Endodermal cell (in vitro differentiated cells): ENCODE data around the gene MBTPS1. TPM values are rescaled to one million over a fixed set of nuclear protein-coding genes. Genes with fewer than 3 reads are reported as not detected.
A peak's percentile ranks its signal among the peaks of the same experiment; 100 is the strongest.

Experiments
- DNase-seq: peaks from one replicate; pipeline ENCODE4 v3.0.0-alpha.2; 2017
- H3K27ac ChIP-seq: 2 replicates; pipeline ENCODE4 v1.5.1; 2013; ENCODE audit warnings: mild to moderate bottlenecking, low read depth, low read length, moderate library complexity
- H3K27me3 ChIP-seq: 2 replicates; pipeline ENCODE4 v1.6.1; 2013; ENCODE audit warnings: mild to moderate bottlenecking, low read length, moderate library complexity; ENCODE audit not compliant: insufficient read depth, control insufficient read depth, poor library complexity, severe bottlenecking
- H3K36me3 ChIP-seq: 2 replicates; pipeline ENCODE4 v1.7.0; 2013; ENCODE audit warnings: mild to moderate bottlenecking, low read length, moderate library complexity; ENCODE audit not compliant: control insufficient read depth, insufficient read depth
- H3K4me1 ChIP-seq: one replicate; pipeline ENCODE4 v1.7.0; 2013; ENCODE audit warnings: low read length; ENCODE audit not compliant: control insufficient read depth, insufficient read depth
- H3K4me3 ChIP-seq: 2 replicates; pipeline ENCODE4 v1.5.1; 2013; ENCODE audit warnings: mild to moderate bottlenecking, low read length, moderate library complexity
- H3K9ac ChIP-seq: 2 replicates; pipeline ENCODE4 v1.6.1; 2013; ENCODE audit warnings: mild to moderate bottlenecking, low read length, moderate library complexity; ENCODE audit not compliant: poor library complexity, severe bottlenecking; ENCODE audit errors: extremely low read depth
- H3K9me3 ChIP-seq: 2 replicates; pipeline ENCODE4 v1.6.1; 2013; ENCODE audit warnings: mild to moderate bottlenecking, low read length, moderate library complexity; ENCODE audit not compliant: control insufficient read depth
- H3K27ac Mint-ChIP-seq: 2 replicates; pipeline ENCODE4 v1.8.0; 2020; ENCODE audit warnings: mixed read lengths
- H3K27me3 Mint-ChIP-seq: 2 replicates; pipeline ENCODE4 v1.8.0; 2021; ENCODE audit warnings: mild to moderate bottlenecking, mixed read lengths; ENCODE audit not compliant: insufficient read depth
- H3K36me3 Mint-ChIP-seq: 2 replicates; pipeline ENCODE4 v1.8.0; 2020; ENCODE audit warnings: low read depth, mixed read lengths
- H3K4me1 Mint-ChIP-seq: 2 replicates; pipeline ENCODE4 v1.8.0; 2020; ENCODE audit warnings: mixed read lengths
- H3K4me3 Mint-ChIP-seq: 2 replicates; pipeline ENCODE4 v1.8.0; 2020; ENCODE audit warnings: mild to moderate bottlenecking, moderate library complexity, mixed read lengths
- H3K9me3 Mint-ChIP-seq: 2 replicates; pipeline ENCODE4 v1.8.0; 2020; ENCODE audit warnings: mild to moderate bottlenecking, mixed read lengths
- CTCF ChIP-seq: fragments of 200-600 bp; sonication (generic); conservative IDR thresholded peaks from 2 replicates; pipeline ENCODE4 v1.5.0; 2021; ENCODE audit warnings: antibody characterized with exemption, mild to moderate bottlenecking
- WGBS, 2 experiments: methylation state at CpG; one replicate each; pipeline versions ENCODE4 v1.1.5 to v1.1.7; 2013; ENCODE audit warnings: missing lambda C conversion rate in 2 of 2, mixed read lengths in 1 of 2; ENCODE audit not compliant: insufficient coverage in 1 of 2, insufficient read length in 1 of 2; 5-methylcytosine and 5-hydroxymethylcytosine counted together
- total RNA-seq, 2 donors: library from RNA; stranded (reverse); fragmentation: NEBNext Ultra II Directional in 1 of 2; extraction: Animal tissue kit (Norgen Biotek cat#: 25700) in 1 of 2; gene quantifications; 2 replicates in 1 of 2; 3 replicates in 1 of 2; pipeline ENCODE4 v1.2.1, GENCODE V29; 2021

MBTPS1 gene
- total RNA-seq, 2 donors from 2014 or later: 59.7 to 62.9 TPM

GRCh38 chr16:84013787-84014569, 102.8 kb downstream of the MBTPS1 start:
- TF ChIP-seq CTCF: no peak
- Histone ChIP-seq H3K9me3 (no peaks in the 10 kb centered on the region), H3K27me3 (no peaks in the 10 kb centered on the region), H3K4me3 (no peak overlapping the region), H3K9ac (no peak overlapping the region), H3K27ac (no peak overlapping the region), H3K36me3 (no peaks in the 10 kb centered on the region), H3K4me1 (no peaks in the 10 kb centered on the region)
- H3K4me3 Mint-ChIP-seq: no peak overlapping the region
- peak; percentile 100 for DNase-seq
- H3K27ac Mint-ChIP-seq: no peak overlapping the region
- peaks cover 5% of the 10 kb centered on the region for H3K9me3 Mint-ChIP-seq
- 27% methylated on average over 6 to 14 of the region's 14 CpGs for WGBS, 2 experiments
- H3K27me3 Mint-ChIP-seq: peaks cover 2% of the 10 kb centered on the region
- no peaks in the 10 kb centered on the region for H3K36me3 Mint-ChIP-seq
- H3K4me1 Mint-ChIP-seq: no peaks in the 10 kb centered on the region

GRCh38 chr16:84009282-84009681, 107.5 kb downstream of the MBTPS1 start:
- H3K4me3 ChIP-seq: no peak overlapping the region
- H3K4me1 ChIP-seq: no peaks in the 10 kb centered on the region
- H3K9me3 ChIP-seq: no peaks in the 10 kb centered on the region
- H3K36me3 ChIP-seq: no peaks in the 10 kb centered on the region
- no peak overlapping the region for H3K9ac ChIP-seq
- no peaks in the 10 kb centered on the region for H3K4me1 Mint-ChIP-seq
- no peaks in the 10 kb centered on the region for H3K36me3 Mint-ChIP-seq
- peaks cover 8% of the 10 kb centered on the region for H3K27me3 Mint-ChIP-seq
- no peak for DNase-seq
- no peaks in the 10 kb centered on the region for H3K27me3 ChIP-seq
- H3K27ac ChIP-seq: no peak overlapping the region
- 95 to 97% methylated on average over 6 of the region's 6 CpGs for WGBS, 2 experiments
- no peak overlapping the region for H3K27ac Mint-ChIP-seq
- no peaks in the 10 kb centered on the region for H3K9me3 Mint-ChIP-seq
- TF ChIP-seq CTCF: no peak
- H3K4me3 Mint-ChIP-seq: no peak overlapping the region

- no peak overlapping the region for H3K4me3 ChIP-seq
- no peaks in the 10 kb centered on the region for H3K4me1 Mint-ChIP-seq
- H3K27me3 ChIP-seq: no peaks in the 10 kb centered on the region
- no peak overlapping the region for H3K27ac ChIP-seq
- no peaks in the 10 kb centered on the region for H3K4me1 ChIP-seq
- no peaks in the 10 kb centered on the region for H3K9me3 Mint-ChIP-seq
- no peaks in the 10 kb centered on the region for H3K9me3 ChIP-seq
- peaks cover 8% of the 10 kb centered on the region for H3K27me3 Mint-ChIP-seq
- no peaks in the 10 kb centered on the region for H3K36me3 Mint-ChIP-seq
- no peak overlapping the region for H3K9ac ChIP-seq
- no peak for DNase-seq
- H3K27ac Mint-ChIP-seq: no peak overlapping the region
- no peak for TF ChIP-seq CTCF
- no peaks in the 10 kb centered on the region for H3K36me3 ChIP-seq
- H3K4me3 Mint-ChIP-seq: no peak overlapping the region
- WGBS, 2 experiments: 81 to 96% methylated on average over 4 to 7 of the region's 8 CpGs
Measured at GRCh38 chr16:84007965-84008364, 108.8 kb downstream of the MBTPS1 start.
